ENCODE measurements around the gene C1QA.

DNA sequence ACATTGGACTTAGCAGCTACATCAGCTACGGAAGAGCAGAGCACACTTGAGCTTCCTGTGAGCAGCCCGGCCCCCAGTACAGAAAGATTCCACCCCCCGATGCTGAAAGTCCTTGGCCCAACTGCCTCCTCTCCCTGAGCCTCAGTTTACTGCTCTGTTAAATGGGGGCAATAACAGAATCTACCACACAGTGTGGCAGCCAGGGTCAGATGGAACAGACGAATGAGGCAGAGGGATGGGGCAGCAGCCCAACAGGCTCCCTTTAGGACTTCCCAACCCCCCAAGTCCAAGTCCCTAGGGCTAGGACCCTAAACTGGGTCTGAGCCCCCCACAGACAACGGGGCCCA lies 22.9 kb upstream of the C1QA start:
- no peak for TF ChIP-seq CTCF (IDR thresholded peaks at IDR 0.05; ENCODE audit: low read length)
- no peak for TF ChIP-seq EZH2phosphoT487 (IDR thresholded peaks at IDR 0.05; ENCODE audit: low read length)

Measured in MM.1S (cell line).